HEK293T (cell line): Measurements from ENCODE around the gene EMP3.

Experiments
- CTBP1 ChIP-seq: fragments of 450-650 bp; IDR thresholded peaks from 2 replicates; pipeline ENCODE4 v1.6.1; 2016; ENCODE audit warnings: borderline replicate concordance
- ELF4 ChIP-seq: fragments of 450-650 bp; IDR thresholded peaks from 2 replicates; pipeline ENCODE4 v1.6.1; 2017; ENCODE audit warnings: antibody characterized with exemption
- FOXK2 ChIP-seq: fragments of 450-650 bp; IDR thresholded peaks from 2 replicates; pipeline ENCODE4 v1.6.1; 2016; ENCODE audit warnings: mild to moderate bottlenecking
- FOXM1 ChIP-seq: fragments of 450-650 bp; IDR thresholded peaks from 2 replicates; pipeline ENCODE4 v1.6.1; 2017; ENCODE audit warnings: mild to moderate bottlenecking, borderline replicate concordance
- TF ChIP-seq, protein P1 (sequence below): fragments of 450-650 bp; IDR thresholded peaks from 2 replicates; pipeline ENCODE4 v1.6.1; 2016

DNA sequence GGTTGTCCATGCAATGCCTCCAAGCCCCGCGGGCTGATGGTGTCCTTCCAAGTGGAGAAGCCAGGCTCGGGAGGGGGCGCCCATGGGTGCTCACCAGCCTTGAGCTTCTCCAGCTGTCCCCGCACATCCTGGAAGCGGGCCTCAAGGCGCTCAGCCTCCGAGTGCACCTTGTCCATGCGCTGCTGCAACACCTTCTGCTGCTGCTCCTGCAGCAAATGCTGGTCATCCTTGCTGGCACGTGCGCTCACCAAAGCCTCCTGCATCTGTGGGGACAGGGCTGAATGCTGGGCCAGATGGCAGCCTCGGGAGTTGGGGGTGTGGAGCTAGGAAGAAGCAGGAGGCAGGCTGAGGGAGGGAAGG, 22.8 kb upstream of the EMP3 start:
- TF ChIP-seq CTBP1 (no peak), FOXM1 (no peak), ELF4 (no peak), FOXK2 (no peak)
- TF ChIP-seq, protein P1, sequence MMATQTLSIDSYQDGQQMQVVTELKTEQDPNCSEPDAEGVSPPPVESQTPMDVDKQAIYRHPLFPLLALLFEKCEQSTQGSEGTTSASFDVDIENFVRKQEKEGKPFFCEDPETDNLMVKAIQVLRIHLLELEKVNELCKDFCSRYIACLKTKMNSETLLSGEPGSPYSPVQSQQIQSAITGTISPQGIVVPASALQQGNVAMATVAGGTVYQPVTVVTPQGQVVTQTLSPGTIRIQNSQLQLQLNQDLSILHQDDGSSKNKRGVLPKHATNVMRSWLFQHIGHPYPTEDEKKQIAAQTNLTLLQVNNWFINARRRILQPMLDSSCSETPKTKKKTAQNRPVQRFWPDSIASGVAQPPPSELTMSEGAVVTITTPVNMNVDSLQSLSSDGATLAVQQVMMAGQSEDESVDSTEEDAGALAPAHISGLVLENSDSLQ: no peak
